Neural cell (in vitro differentiated cells): Measurements from ENCODE around the gene GAMT.

ENCODE experiments used
- CTCF ChIP-seq: fragments of 450-650 bp; IDR thresholded peaks from 2 replicates; pipeline ENCODE4 v1.5.1; 2014; ENCODE audit warnings: antibody characterized with exemption, mild to moderate bottlenecking, moderate library complexity; ENCODE audit not compliant: poor library complexity, severe bottlenecking
- EP300 ChIP-seq: fragments of 450-650 bp; conservative IDR thresholded peaks from 2 replicates; pipeline ENCODE4 v1.6.1; 2014; ENCODE audit warnings: antibody characterized with exemption, mild to moderate bottlenecking, moderate library complexity; ENCODE audit not compliant: poor library complexity, severe bottlenecking
- EZH2 ChIP-seq: fragments of 200-600, 300-800 bp; shearing (Covaris generic), sonication (generic); IDR thresholded peaks from 2 replicates; pipeline ENCODE4 v1.6.1; 2014; ENCODE audit warnings: antibody characterized with exemption, low read length, borderline replicate concordance, mild to moderate bottlenecking; ENCODE audit not compliant: insufficient read depth, poor library complexity, severe bottlenecking
- MXI1 ChIP-seq: fragments of 450-650 bp; conservative IDR thresholded peaks from 2 replicates; pipeline ENCODE4 v1.6.1; 2014; ENCODE audit warnings: antibody characterized with exemption, mild to moderate bottlenecking; ENCODE audit not compliant: poor library complexity, severe bottlenecking
- POLR2AphosphoS5 ChIP-seq: IDR thresholded peaks from 2 replicates; pipeline ENCODE4 v1.6.1; 2012
- REST ChIP-seq: IDR thresholded peaks from 2 replicates; pipeline ENCODE4 v1.6.1; 2012; ENCODE audit warnings: borderline replicate concordance

- TF ChIP-seq CTCF (no peak), EZH2 (no peak), POLR2AphosphoS5 (no peak), EP300 (no peak), REST (no peak), MXI1 (no peak)
Measured at GRCh38 chr19:1422360-1422759, 21.0 kb upstream of the GAMT start.
